ENCODE results near the gene UBTF. TPM values are rescaled to one million over a fixed set of nuclear protein-coding genes. Genes with fewer than 3 reads are reported as not detected.

The UBTF gene
- total and polyA plus RNA-seq, 9 of the 15 experiments (the other 6 are each of a cell fraction or from before 2014, with no cell fraction given) = 1.2 to 113 (median 83.6) TPM

DNA sequence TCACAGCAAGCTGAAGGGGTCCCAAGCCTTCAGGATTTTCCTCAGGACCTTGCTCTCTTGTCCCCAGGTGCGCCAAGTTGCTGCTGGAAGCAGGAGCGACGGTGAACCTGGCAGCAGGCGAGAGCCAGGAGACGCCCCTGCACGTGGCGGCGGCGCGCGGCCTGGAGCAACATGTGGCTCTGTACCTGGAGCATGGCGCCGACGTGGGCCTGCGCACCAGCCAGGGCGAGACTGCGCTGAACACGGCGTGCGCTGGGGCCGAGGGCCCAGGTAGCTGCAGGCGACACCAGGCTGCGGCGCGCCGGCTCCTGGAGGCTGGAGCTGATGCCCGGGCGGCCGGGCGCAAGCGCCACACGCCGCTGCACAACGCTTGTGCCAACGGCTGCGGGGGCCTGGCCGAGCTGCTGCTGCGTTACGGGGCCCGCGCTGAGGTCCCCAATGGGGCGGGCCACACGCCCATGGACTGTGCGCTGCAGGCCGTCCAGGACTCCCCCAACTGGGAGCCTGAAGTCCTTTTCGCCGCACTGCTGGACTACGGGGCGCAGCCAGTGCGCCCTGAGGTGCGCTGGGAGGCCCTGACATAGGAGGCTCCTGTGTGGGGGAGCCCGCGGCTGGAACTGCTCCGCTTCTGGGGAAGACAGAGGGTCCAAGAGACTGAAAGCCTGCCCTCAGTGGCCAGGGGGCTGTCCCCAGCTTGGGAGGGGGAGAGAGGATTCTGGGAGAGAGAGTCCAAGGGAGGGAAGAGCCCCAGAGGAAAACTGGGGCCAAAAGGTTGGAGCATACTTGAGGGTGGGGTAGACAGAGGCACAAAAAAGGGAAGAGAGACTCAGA is 42.6 kb downstream of the UBTF start (continued):
- TF ChIP-seq, protein P1, sequence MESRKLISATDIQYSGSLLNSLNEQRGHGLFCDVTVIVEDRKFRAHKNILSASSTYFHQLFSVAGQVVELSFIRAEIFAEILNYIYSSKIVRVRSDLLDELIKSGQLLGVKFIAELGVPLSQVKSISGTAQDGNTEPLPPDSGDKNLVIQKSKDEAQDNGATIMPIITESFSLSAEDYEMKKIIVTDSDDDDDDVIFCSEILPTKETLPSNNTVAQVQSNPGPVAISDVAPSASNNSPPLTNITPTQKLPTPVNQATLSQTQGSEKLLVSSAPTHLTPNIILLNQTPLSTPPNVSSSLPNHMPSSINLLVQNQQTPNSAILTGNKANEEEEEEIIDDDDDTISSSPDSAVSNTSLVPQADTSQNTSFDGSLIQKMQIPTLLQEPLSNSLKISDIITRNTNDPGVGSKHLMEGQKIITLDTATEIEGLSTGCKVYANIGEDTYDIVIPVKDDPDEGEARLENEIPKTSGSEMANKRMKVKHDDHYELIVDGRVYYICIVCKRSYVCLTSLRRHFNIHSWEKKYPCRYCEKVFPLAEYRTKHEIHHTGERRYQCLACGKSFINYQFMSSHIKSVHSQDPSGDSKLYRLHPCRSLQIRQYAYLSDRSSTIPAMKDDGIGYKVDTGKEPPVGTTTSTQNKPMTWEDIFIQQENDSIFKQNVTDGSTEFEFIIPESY (CRISPR knock-in tag; IDR thresholded peaks at IDR 0.05) = peak; percentile 78
- TF ChIP-seq POLR2G (IDR thresholded peaks at IDR 0.05; ENCODE audit: low read depth, low read length) (peak; percentile 48; the same call in 1 of the 2 replicates), ZNF324 (CRISPR knock-in tag; IDR thresholded peaks at IDR 0.05) (no peak), ATF1 (CRISPR knock-in tag; IDR thresholded peaks at IDR 0.05) (0 out of 2 replicates have a peak, but pooled peaks have one; percentile 8), ATF1 (tag; IDR thresholded peaks at IDR 0.05) (no peak)

DNA sequence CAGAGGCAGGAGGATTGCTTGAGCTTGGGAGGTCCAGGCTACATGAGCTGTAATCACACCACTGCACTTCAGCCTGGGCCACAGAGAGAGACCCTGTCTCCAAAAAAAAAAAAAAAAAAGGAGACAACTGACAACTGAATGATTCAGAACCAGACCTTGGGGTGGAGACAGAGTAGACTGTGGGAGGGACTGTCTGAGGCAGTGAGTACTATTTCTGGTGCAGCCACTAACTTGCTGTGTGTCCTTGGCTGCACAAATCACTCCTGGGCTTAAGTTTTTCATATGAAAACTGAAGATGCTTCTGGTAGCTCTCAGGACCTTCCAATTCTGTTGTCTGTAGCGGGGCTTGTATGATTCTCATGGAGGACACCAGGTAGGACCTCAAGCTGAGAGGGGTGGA is 43.2 kb downstream of the UBTF start:
- Histone ChIP-seq H3K9ac (ENCODE audit: insufficient read depth in 1 of 2, low read depth in 2 of 2, low read length in 2 of 2) (no peak overlapping the region), H3K4me3 (no peak overlapping the region), H3K4me1 (replicated peaks in 1 of 2; ENCODE audit: control insufficient read depth in 2 of 2, insufficient read depth in 2 of 2, low read length in 2 of 2) (peaks cover 0 to 15% of the 10 kb centered on the region in 2 experiments; a peak in 1 of 5 replicates), H3K9me3 (replicated peaks; ENCODE audit: control insufficient read depth, insufficient read depth, low read depth, low read length) (no peaks in the 10 kb centered on the region), H3K27me3 (ENCODE audit: control insufficient read depth in 2 of 2, insufficient read depth in 2 of 2, low read length in 2 of 2) (no peaks in the 10 kb centered on the region), H3K27ac (ENCODE audit: extremely low read depth, low read depth, low read length) (no peak overlapping the region), H3K79me2 (ENCODE audit: control insufficient read depth, insufficient read depth, low read length) (no peaks in the 10 kb centered on the region), H3K4me2 (ENCODE audit: insufficient read depth, low read length) (no peak overlapping the region), H4K20me1 (replicated peaks; ENCODE audit: control insufficient read depth, insufficient read depth, low read length) (no peaks in the 10 kb centered on the region), H3K9me1 (ENCODE audit: control insufficient read depth, insufficient read depth, low read length) (no peaks in the 10 kb centered on the region), H3K36me3 (ENCODE audit: control insufficient read depth, insufficient read depth, low read length) (peaks cover 29% of the 10 kb centered on the region; the same call in 2 of the 3 replicates), H2AFZ (ENCODE audit: low read depth, low read length) (no peak overlapping the region)
- intact Hi-C loops (cut with micrococcal nuclease) = no loop called here
- peak; percentile 59 for FAIRE-seq
- WGBS (ENCODE audit: insufficient coverage, low coverage, missing lambda C conversion rate) = 87% methylated on average over 1 of the region's 1 CpG
- peak; percentile 18; the same call in 1 of the 3 replicates for ATAC-seq
- BruUV-seq (replicated peaks) = no TSS peak
- in situ Hi-C loops (cut with MboI) = no loop called here
- ChIA-PET POLR2A (interaction anchor here (0.6 to 3.2 kb wide), 3 partner anchors 9 to 16 kb away, joined by 3 to 10 read pairs (median 3); no protein-coding TSS in a partner anchor), CTCF (ENCODE audit: low intra/inter-chr PET ratio) (no interaction called here)
- DNase-seq (ENCODE audit: extremely low read depth in 1 of 4, low spot score in 3 of 4) = no peak
- TF ChIP-seq, protein P2, sequence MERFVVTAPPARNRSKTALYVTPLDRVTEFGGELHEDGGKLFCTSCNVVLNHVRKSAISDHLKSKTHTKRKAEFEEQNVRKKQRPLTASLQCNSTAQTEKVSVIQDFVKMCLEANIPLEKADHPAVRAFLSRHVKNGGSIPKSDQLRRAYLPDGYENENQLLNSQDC (CRISPR knock-in tag; IDR thresholded peaks at IDR 0.05) = no peak
- TF ChIP-seq ZNF121 (CRISPR knock-in tag; conservative IDR thresholded peaks at IDR 0.05) (no peak), TAF1 (IDR thresholded peaks at IDR 0.05; ENCODE audit: control insufficient read depth, extremely low read depth, insufficient read depth, low read length, severe bottlenecking) (no peak), ZNF165 (CRISPR knock-in tag; IDR thresholded peaks at IDR 0.05; ENCODE audit: borderline replicate concordance) (no peak), ZC3H11A (IDR thresholded peaks at IDR 0.05; ENCODE audit: low read depth, low read length) (no peak), ZNF507 (tag; conservative IDR thresholded peaks at IDR 0.05) (no peak)
- TF ChIP-seq, protein P3, sequence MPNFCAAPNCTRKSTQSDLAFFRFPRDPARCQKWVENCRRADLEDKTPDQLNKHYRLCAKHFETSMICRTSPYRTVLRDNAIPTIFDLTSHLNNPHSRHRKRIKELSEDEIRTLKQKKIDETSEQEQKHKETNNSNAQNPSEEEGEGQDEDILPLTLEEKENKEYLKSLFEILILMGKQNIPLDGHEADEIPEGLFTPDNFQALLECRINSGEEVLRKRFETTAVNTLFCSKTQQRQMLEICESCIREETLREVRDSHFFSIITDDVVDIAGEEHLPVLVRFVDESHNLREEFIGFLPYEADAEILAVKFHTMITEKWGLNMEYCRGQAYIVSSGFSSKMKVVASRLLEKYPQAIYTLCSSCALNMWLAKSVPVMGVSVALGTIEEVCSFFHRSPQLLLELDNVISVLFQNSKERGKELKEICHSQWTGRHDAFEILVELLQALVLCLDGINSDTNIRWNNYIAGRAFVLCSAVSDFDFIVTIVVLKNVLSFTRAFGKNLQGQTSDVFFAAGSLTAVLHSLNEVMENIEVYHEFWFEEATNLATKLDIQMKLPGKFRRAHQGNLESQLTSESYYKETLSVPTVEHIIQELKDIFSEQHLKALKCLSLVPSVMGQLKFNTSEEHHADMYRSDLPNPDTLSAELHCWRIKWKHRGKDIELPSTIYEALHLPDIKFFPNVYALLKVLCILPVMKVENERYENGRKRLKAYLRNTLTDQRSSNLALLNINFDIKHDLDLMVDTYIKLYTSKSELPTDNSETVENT (CRISPR knock-in tag; IDR thresholded peaks at IDR 0.05) = no peak
- TF ChIP-seq, protein P4, sequence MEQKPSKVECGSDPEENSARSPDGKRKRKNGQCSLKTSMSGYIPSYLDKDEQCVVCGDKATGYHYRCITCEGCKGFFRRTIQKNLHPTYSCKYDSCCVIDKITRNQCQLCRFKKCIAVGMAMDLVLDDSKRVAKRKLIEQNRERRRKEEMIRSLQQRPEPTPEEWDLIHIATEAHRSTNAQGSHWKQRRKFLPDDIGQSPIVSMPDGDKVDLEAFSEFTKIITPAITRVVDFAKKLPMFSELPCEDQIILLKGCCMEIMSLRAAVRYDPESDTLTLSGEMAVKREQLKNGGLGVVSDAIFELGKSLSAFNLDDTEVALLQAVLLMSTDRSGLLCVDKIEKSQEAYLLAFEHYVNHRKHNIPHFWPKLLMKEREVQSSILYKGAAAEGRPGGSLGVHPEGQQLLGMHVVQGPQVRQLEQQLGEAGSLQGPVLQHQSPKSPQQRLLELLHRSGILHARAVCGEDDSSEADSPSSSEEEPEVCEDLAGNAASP (IDR thresholded peaks at IDR 0.05) = no peak
- TF ChIP-seq, protein P5, sequence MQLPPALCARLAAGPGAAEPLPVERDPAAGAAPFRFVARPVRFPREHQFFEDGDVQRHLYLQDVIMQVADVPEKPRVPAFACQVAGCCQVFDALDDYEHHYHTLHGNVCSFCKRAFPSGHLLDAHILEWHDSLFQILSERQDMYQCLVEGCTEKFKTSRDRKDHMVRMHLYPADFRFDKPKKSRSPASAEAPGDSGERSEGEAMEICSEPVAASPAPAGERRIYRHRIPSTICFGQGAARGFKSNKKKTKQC (CRISPR knock-in tag; IDR thresholded peaks at IDR 0.05) = no peak

Data from K562 (cell line).